H9 (cell line): ENCODE results near the gene GPR15LG. TPM values are rescaled to one million over a fixed set of nuclear protein-coding genes. Genes with fewer than 3 reads are reported as not detected.

Experiments used
- DNase-seq: peaks from one replicate; pipeline ENCODE4 v3.0.0-alpha.2; 2017
- H2AFZ ChIP-seq: one replicate; pipeline ENCODE4 v1.6.1; 2013; ENCODE audit warnings: mild to moderate bottlenecking, low read length, control low read depth, moderate library complexity
- H2AK5ac ChIP-seq: 2 replicates; pipeline ENCODE4 v1.6.1; 2013; ENCODE audit warnings: low read length, control low read depth, mixed read lengths; ENCODE audit not compliant: insufficient read length
- H2BK120ac ChIP-seq: one replicate; pipeline ENCODE4 v1.6.1; 2013; ENCODE audit warnings: low read depth, mild to moderate bottlenecking, low read length, control low read depth, inconsistent platforms; ENCODE audit not compliant: poor library complexity, severe bottlenecking
- H2BK12ac ChIP-seq: 2 replicates; pipeline ENCODE4 v1.6.1; 2013; ENCODE audit warnings: low read length, control low read depth, mixed read lengths, low read depth; ENCODE audit not compliant: insufficient read length
- H2BK15ac ChIP-seq: 2 replicates; pipeline ENCODE4 v1.6.1; 2013; ENCODE audit warnings: low read depth, low read length, control low read depth
- H2BK20ac ChIP-seq: one replicate; pipeline ENCODE4 v1.6.1; 2013; ENCODE audit warnings: low read depth, mild to moderate bottlenecking, low read length, control low read depth, inconsistent platforms; ENCODE audit not compliant: poor library complexity, severe bottlenecking
- H2BK5ac ChIP-seq: 2 replicates; pipeline ENCODE4 v1.6.1; 2013; ENCODE audit warnings: low read length, control low read depth, mixed read lengths; ENCODE audit not compliant: insufficient read length
- H3K14ac ChIP-seq: 2 replicates; pipeline ENCODE4 v1.6.1; 2013; ENCODE audit warnings: low read length, control low read depth; ENCODE audit not compliant: insufficient read depth
- H3K18ac ChIP-seq: 2 replicates; pipeline ENCODE4 v1.6.1; 2013; ENCODE audit warnings: low read depth, mild to moderate bottlenecking, mixed read lengths, low read length, control low read depth; ENCODE audit not compliant: insufficient read length
- H3K23ac ChIP-seq: 2 replicates; pipeline ENCODE4 v1.6.1; 2013; ENCODE audit warnings: low read length, control low read depth, mixed read lengths, low read depth; ENCODE audit not compliant: insufficient read length
- H3K23me2 ChIP-seq: 2 replicates; pipeline ENCODE4 v1.6.1; 2013; ENCODE audit warnings: low read depth, mild to moderate bottlenecking, mixed read lengths, low read length, control low read depth; ENCODE audit not compliant: insufficient read length, poor library complexity, severe bottlenecking
- H3K27ac ChIP-seq: 2 replicates; pipeline ENCODE4 v1.5.1; 2013; ENCODE audit warnings: low read length, control low read depth, mixed read lengths, low read depth; ENCODE audit not compliant: insufficient read length
- H3K27me3 ChIP-seq: 2 replicates; pipeline ENCODE4 v1.6.1; 2013; ENCODE audit warnings: low read length, control low read depth, inconsistent platforms; ENCODE audit not compliant: insufficient read depth
- H3K4ac ChIP-seq: 2 replicates; pipeline ENCODE4 v1.6.1; 2013; ENCODE audit warnings: low read depth, mild to moderate bottlenecking, control low read depth, inconsistent platforms, low read length, moderate library complexity
- H3K4me1 ChIP-seq: 2 replicates; pipeline ENCODE4 v1.6.1; 2013; ENCODE audit warnings: low read length, control low read depth, inconsistent platforms; ENCODE audit not compliant: insufficient read depth
- H3K4me2 ChIP-seq: 2 replicates; pipeline ENCODE4 v1.6.1; 2013; ENCODE audit warnings: low read length, control low read depth, mixed read lengths; ENCODE audit not compliant: insufficient read length, insufficient read depth
- H3K56ac ChIP-seq: 2 replicates; pipeline ENCODE4 v1.6.1; 2013; ENCODE audit warnings: low read depth, mild to moderate bottlenecking, mixed read lengths, low read length, control low read depth; ENCODE audit not compliant: insufficient read length
- H3K79me1 ChIP-seq: 2 replicates; pipeline ENCODE4 v1.6.1; 2013; ENCODE audit warnings: low read depth, mild to moderate bottlenecking, moderate library complexity, low read length, control low read depth, inconsistent platforms; ENCODE audit not compliant: insufficient read depth, poor library complexity, severe bottlenecking
- H3K79me2 ChIP-seq: 2 replicates; pipeline ENCODE4 v1.6.1; 2013; ENCODE audit warnings: low read length, control low read depth, inconsistent platforms; ENCODE audit not compliant: insufficient read depth
- H3K9ac ChIP-seq: 2 replicates; pipeline ENCODE4 v1.6.1; 2013; ENCODE audit warnings: low read length, control low read depth, mixed read lengths; ENCODE audit not compliant: insufficient read length; ENCODE audit errors: extremely low read depth
- H3K9me3 ChIP-seq: one replicate; pipeline ENCODE4 v1.6.1; 2013; ENCODE audit warnings: low read depth, low read length, inconsistent platforms; ENCODE audit not compliant: control insufficient read depth
- H3T11ph ChIP-seq: one replicate; pipeline ENCODE4 v1.6.1; 2013; ENCODE audit warnings: mild to moderate bottlenecking, low read length, control low read depth, inconsistent platforms
- H4K20me1 ChIP-seq: one replicate; pipeline ENCODE4 v1.6.1; 2013; ENCODE audit not compliant: control insufficient read depth, insufficient read length, insufficient read depth
- H4K5ac ChIP-seq: 2 replicates; pipeline ENCODE4 v1.6.1; 2013; ENCODE audit warnings: low read depth, mild to moderate bottlenecking, mixed read lengths, low read length, control low read depth; ENCODE audit not compliant: insufficient read length
- H4K8ac ChIP-seq: replicated peaks from 2 replicates; pipeline ENCODE4 v1.6.1; 2013; ENCODE audit warnings: low read length, control low read depth, mixed read lengths, low read depth; ENCODE audit not compliant: insufficient read length
- H4K91ac ChIP-seq: 2 replicates; pipeline ENCODE4 v1.6.1; 2013; ENCODE audit warnings: low read depth, mild to moderate bottlenecking, moderate library complexity, mixed read lengths, low read length, control low read depth; ENCODE audit not compliant: insufficient read length
- H3K27ac Mint-ChIP-seq, 3 experiments: 2 replicates in 2 of 3; 3 replicates in 1 of 3; pipeline ENCODE4 v1.8.0; 2020 to 2021; ENCODE audit warnings: mixed read lengths in 3 of 3, mild to moderate bottlenecking in 1 of 3, moderate library complexity in 1 of 3
- H3K27me3 Mint-ChIP-seq: 2 replicates; pipeline ENCODE4 v1.8.0; 2021; ENCODE audit warnings: low read depth, mild to moderate bottlenecking, moderate library complexity, mixed read lengths
- H3K36me3 Mint-ChIP-seq, 3 experiments: 2 replicates in 2 of 3; 3 replicates in 1 of 3; pipeline ENCODE4 v1.8.0; 2020 to 2021; ENCODE audit warnings: low read depth in 3 of 3, mixed read lengths in 3 of 3; ENCODE audit not compliant: insufficient read depth in 1 of 3
- H3K4me1 Mint-ChIP-seq, 2 experiments: 2 replicates each; pipeline ENCODE4 v1.8.0; 2020; ENCODE audit warnings: mixed read lengths in 2 of 2
- H3K4me3 Mint-ChIP-seq, 2 experiments: 2 replicates in 1 of 2; 3 replicates in 1 of 2; pipeline ENCODE4 v1.8.0; 2020 to 2021; ENCODE audit warnings: mild to moderate bottlenecking in 2 of 2, mixed read lengths in 2 of 2, moderate library complexity in 1 of 2
- H3K9me3 Mint-ChIP-seq, 2 experiments: 2 replicates in 1 of 2; 3 replicates in 1 of 2; pipeline ENCODE4 v1.8.0; 2020; ENCODE audit warnings: mild to moderate bottlenecking in 2 of 2, mixed read lengths in 2 of 2, moderate library complexity in 1 of 2
- CTCF ChIP-seq: fragments of 200-600 bp; sonication (generic); conservative IDR thresholded peaks from 3 replicates; pipeline ENCODE4 v1.8.0; 2021; ENCODE audit warnings: antibody characterized with exemption, mild to moderate bottlenecking
- WGBS: extraction: QIAGEN DNeasy Blood & Tissue Kit; methylation state at CpG from one replicate; pipeline ENCODE4 v1.1.7; 2013; ENCODE audit warnings: missing lambda C conversion rate, low lambda C conversion rate, mixed read lengths; ENCODE audit not compliant: insufficient read length; ENCODE audit errors: extremely low coverage; 5-methylcytosine and 5-hydroxymethylcytosine counted together
- total RNA-seq: library from RNA; stranded (reverse); gene quantifications from 2 replicates; pipeline ENCODE4 v1.2.1, GENCODE V29; 2021

Gene GPR15LG
- total RNA-seq, 1 experiment from 2014 or later, result not detected

- Histone ChIP-seq H2BK12ac (no peak overlapping the region), H3K23ac (no peak overlapping the region), H4K8ac (no peak overlapping the region), H3K14ac (no peak overlapping the region), H3K18ac (no peak overlapping the region), H3T11ph (no peak overlapping the region), H2BK15ac (no peak overlapping the region), H3K27ac (no peak overlapping the region), H2BK5ac (no peak overlapping the region), H3K9ac (no peak overlapping the region), H4K91ac (no peak overlapping the region), H3K23me2 (no peaks in the 10 kb centered on the region), H3K4me1 (no peaks in the 10 kb centered on the region), H3K56ac (no peak overlapping the region), H4K5ac (no peak overlapping the region), H3K27me3 (no peaks in the 10 kb centered on the region), H3K79me1 (no peaks in the 10 kb centered on the region), H3K9me3 (no peaks in the 10 kb centered on the region), H2AFZ (no peak overlapping the region), H3K4me2 (no peak overlapping the region), H2BK120ac (no peak overlapping the region), H2BK20ac (no peak overlapping the region), H3K4ac (no peak overlapping the region), H3K79me2 (no peaks in the 10 kb centered on the region), H2AK5ac (no peak overlapping the region), H4K20me1 (no peaks in the 10 kb centered on the region)
- Mint-ChIP-seq H3K27ac (peak overlapping the region in 1 of 3 experiments; percentile 66; a peak in 1 of 7 replicates), H3K4me1 (no peaks in the 10 kb centered on the region), H3K9me3 (no peaks in the 10 kb centered on the region), H3K27me3 (peaks cover 3% of the 10 kb centered on the region; the same call in 1 of the 2 replicates), H3K36me3 (no peaks in the 10 kb centered on the region), H3K4me3 (no peak overlapping the region; a peak in 1 of 5 replicates)
- no peak for TF ChIP-seq CTCF
- no peak for DNase-seq
- WGBS, result no CpG with 5 or more reads among the region's 6 CpGs
Measured at GRCh38 chr10:84205853-84206525, 32.4 kb downstream of the GPR15LG start.
